Suprapubic skin (tissue), 4 donors: ENCODE data around the gene ROR2. TPM values are rescaled to one million over a fixed set of nuclear protein-coding genes. Genes with fewer than 3 reads are reported as not detected.

ENCODE experiments used
- DNase-seq, 2 donors: peaks; one replicate each; pipeline ENCODE4 v3.0.0-alpha.2; 2019; ENCODE audit warnings: low spot score in 2 of 2
- H3K27ac ChIP-seq: fragments of 200-600 bp; sonication (generic); one replicate; pipeline ENCODE4 v1.5.1; 2019
- H3K27me3 ChIP-seq: fragments of 200-600 bp; sonication (generic); one replicate; pipeline ENCODE4 v1.5.1; 2019
- H3K36me3 ChIP-seq: fragments of 200-600 bp; sonication (generic); one replicate; pipeline ENCODE4 v1.5.1; 2019
- H3K4me1 ChIP-seq: fragments of 200-600 bp; sonication (generic); one replicate; pipeline ENCODE4 v1.5.1; 2019
- H3K4me3 ChIP-seq: fragments of 200-600 bp; sonication (generic); one replicate; pipeline ENCODE4 v1.5.1; 2019; ENCODE audit warnings: mild to moderate bottlenecking
- H3K9me3 ChIP-seq: fragments of 200-600 bp; sonication (generic); one replicate; pipeline ENCODE4 v1.5.1; 2019
- EP300 ChIP-seq: sonication (generic); formaldehyde crosslinking; IDR thresholded peaks from one replicate; pipeline ENCODE4 v1.6.1; 2017; ENCODE audit warnings: antibody characterized with exemption
- POLR2A ChIP-seq, 2 donors: fragments of 450-650 bp; IDR thresholded peaks; one replicate each; pipeline ENCODE4 v1.6.1; 2017; ENCODE audit warnings: antibody characterized with exemption in 2 of 2, mild to moderate bottlenecking in 2 of 2, moderate library complexity in 2 of 2
- POLR2AphosphoS5 ChIP-seq, 3 donors: sonication (generic); formaldehyde crosslinking; IDR thresholded peaks; one replicate each; pipeline ENCODE4 v1.6.1; 2017; ENCODE audit warnings: antibody characterized with exemption in 3 of 3
- WGBS: methylation state at CpG from one replicate; pipeline ENCODE4 v1.1.5; 2018; 5-methylcytosine and 5-hydroxymethylcytosine counted together
- total RNA-seq, 4 donors: library from RNA; depleted of rRNA; stranded (reverse); fragments of >200 nt; gene quantifications; one replicate each; pipeline ENCODE4 v1.1.0, GENCODE V29; 2016
- TF ChIP-seq, protein P1 (sequence below), 2 donors: fragments of 200-600 bp in 1 of 2; fragments of 450-650 bp in 1 of 2; sonication (generic) in 1 of 2; IDR thresholded peaks; one replicate each; pipeline ENCODE4 v1.5.1; 2016 to 2019; ENCODE audit warnings: antibody characterized with exemption in 2 of 2, mild to moderate bottlenecking in 1 of 2, moderate library complexity in 1 of 2

ROR2 gene
- total RNA-seq, 4 donors from 2014 or later, result 3.3 to 7.3 (median 5.0) TPM

DNA sequence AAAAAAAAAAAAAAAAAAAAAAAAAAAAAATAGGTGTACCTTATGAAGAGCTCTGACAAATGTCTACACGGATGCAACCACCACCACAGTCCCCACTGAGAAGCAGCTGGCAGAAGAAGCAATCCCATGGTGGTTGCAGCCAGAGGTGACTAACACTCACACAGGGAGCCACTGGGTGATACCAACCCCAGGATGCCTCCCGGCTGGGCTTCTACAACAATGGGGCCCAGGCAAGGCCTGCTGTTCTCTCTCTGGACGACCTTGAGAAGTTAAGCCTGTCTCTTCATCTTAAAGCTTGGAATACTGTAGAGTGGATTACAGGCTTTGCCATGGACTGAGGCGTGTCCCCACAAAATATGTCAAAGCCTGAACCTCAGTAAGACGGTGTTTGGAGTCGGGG is 104.1 kb downstream of the ROR2 start:
- 92% methylated on average over 6 of the region's 6 CpGs for WGBS
- H3K27me3 ChIP-seq, result no peaks in the 10 kb centered on the region
- no peak for DNase-seq

GRCh38 chr9:91844701-91845291 is 105.2 kb downstream of the ROR2 start:
- 87% methylated on average over 12 of the region's 12 CpGs for WGBS
- no peaks in the 10 kb centered on the region for H3K27me3 ChIP-seq
- TF ChIP-seq, protein P1, sequence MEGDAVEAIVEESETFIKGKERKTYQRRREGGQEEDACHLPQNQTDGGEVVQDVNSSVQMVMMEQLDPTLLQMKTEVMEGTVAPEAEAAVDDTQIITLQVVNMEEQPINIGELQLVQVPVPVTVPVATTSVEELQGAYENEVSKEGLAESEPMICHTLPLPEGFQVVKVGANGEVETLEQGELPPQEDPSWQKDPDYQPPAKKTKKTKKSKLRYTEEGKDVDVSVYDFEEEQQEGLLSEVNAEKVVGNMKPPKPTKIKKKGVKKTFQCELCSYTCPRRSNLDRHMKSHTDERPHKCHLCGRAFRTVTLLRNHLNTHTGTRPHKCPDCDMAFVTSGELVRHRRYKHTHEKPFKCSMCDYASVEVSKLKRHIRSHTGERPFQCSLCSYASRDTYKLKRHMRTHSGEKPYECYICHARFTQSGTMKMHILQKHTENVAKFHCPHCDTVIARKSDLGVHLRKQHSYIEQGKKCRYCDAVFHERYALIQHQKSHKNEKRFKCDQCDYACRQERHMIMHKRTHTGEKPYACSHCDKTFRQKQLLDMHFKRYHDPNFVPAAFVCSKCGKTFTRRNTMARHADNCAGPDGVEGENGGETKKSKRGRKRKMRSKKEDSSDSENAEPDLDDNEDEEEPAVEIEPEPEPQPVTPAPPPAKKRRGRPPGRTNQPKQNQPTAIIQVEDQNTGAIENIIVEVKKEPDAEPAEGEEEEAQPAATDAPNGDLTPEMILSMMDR (IDR thresholded peaks at IDR 0.05), result no peak
- TF ChIP-seq POLR2AphosphoS5 (IDR thresholded peaks at IDR 0.05) (no peak), EP300 (no peak), POLR2A (IDR thresholded peaks at IDR 0.05) (no peak)
- H3K27ac ChIP-seq, result no peak overlapping the region
- DNase-seq, result no peak
- no peaks in the 10 kb centered on the region for H3K9me3 ChIP-seq
- no peaks in the 10 kb centered on the region for H3K36me3 ChIP-seq
- no peak overlapping the region for H3K4me3 ChIP-seq
- H3K4me1 ChIP-seq, result peaks cover 13% of the 10 kb centered on the region

More for the DNA sequence above, 104.1 kb downstream of the ROR2 start:
- H3K27ac ChIP-seq, result no peak overlapping the region
- H3K4me1 ChIP-seq, result peaks cover 13% of the 10 kb centered on the region
- no peak overlapping the region for H3K4me3 ChIP-seq
- H3K36me3 ChIP-seq, result no peaks in the 10 kb centered on the region
- TF ChIP-seq POLR2A (IDR thresholded peaks at IDR 0.05) (no peak), POLR2AphosphoS5 (IDR thresholded peaks at IDR 0.05) (no peak)
- TF ChIP-seq, protein P1 (IDR thresholded peaks at IDR 0.05), result no peak
- no peaks in the 10 kb centered on the region for H3K9me3 ChIP-seq

DNA sequence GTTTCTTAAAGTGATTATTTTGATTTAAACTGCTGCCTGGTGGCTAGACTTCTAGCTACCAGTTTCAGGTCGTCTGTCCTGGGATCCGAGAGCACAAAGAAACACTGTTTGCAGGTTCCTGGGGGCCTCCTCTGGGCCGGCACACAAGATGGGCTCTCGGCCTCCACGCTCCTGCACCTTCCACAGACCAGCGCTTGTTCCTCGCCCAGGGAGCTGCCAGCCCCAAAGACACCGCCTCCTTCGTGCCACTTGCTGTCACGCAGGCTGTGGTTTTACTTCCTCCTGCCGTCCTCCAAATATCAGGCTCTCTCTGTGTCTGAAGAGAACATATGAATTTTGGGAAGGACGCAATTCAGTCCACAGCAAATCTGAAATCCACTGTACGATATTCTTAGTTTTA is 105.8 kb downstream of the ROR2 start:
- no peak overlapping the region for H3K4me3 ChIP-seq

DNA sequence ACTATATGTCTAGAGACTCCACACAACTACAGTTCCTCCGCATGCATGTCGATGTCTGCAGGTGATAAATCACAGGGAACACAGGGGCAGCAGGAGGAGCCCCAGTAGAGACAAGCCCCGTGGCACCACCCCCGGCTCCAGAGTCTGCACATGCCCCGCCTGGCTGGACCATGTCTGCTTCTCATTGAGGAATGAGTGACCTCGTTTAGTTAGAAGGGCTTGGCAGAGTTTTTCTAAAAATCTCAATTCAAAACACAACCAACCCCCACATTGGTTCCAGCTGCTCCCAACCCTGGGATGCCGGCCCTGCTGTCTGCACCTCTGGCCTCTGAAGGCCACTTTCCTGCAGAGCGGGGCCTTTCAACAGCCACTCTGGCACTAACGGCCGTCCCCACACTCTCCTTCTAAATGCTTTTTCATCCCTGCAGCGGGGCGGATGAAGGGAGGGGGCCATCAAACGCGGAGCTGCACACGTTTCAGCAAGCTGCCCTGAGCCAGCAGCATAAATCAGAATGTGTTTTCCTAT is 106.3 kb downstream of the ROR2 start:
- Histone ChIP-seq H3K27me3 (no peaks in the 10 kb centered on the region), H3K4me1 (peaks cover 18% of the 10 kb centered on the region), H3K9me3 (no peaks in the 10 kb centered on the region), H3K4me3 (no peak overlapping the region), H3K27ac (no peak overlapping the region), H3K36me3 (no peaks in the 10 kb centered on the region)
- 33% methylated on average over 15 of the region's 15 CpGs for WGBS
- TF ChIP-seq EP300, result no peak
- TF ChIP-seq POLR2AphosphoS5 (IDR thresholded peaks at IDR 0.05), result no peak
- TF ChIP-seq, protein P1 (IDR thresholded peaks at IDR 0.05), result no peak
- no peak for TF ChIP-seq POLR2A (IDR thresholded peaks at IDR 0.05)
- DNase-seq, result no peak

More for the DNA sequence above, 105.8 kb downstream of the ROR2 start:
- no peaks in the 10 kb centered on the region for H3K27me3 ChIP-seq
- WGBS, result 49% methylated on average over 13 of the region's 13 CpGs
- H3K36me3 ChIP-seq, result no peaks in the 10 kb centered on the region
- no peak for DNase-seq
- H3K4me1 ChIP-seq, result peaks cover 13% of the 10 kb centered on the region
- no peak overlapping the region for H3K27ac ChIP-seq
- no peaks in the 10 kb centered on the region for H3K9me3 ChIP-seq
- no peak for TF ChIP-seq POLR2A (IDR thresholded peaks at IDR 0.05)
- TF ChIP-seq, protein P1 (IDR thresholded peaks at IDR 0.05), result no peak

- no peaks in the 10 kb centered on the region for H3K36me3 ChIP-seq
- no peaks in the 10 kb centered on the region for H3K27me3 ChIP-seq
- peaks cover 21% of the 10 kb centered on the region for H3K4me1 ChIP-seq
- 84% methylated on average over 7 of the region's 7 CpGs for WGBS
- no peaks in the 10 kb centered on the region for H3K9me3 ChIP-seq
- no peak for TF ChIP-seq POLR2A (IDR thresholded peaks at IDR 0.05)
- no peak for TF ChIP-seq EP300
- TF ChIP-seq POLR2AphosphoS5 (IDR thresholded peaks at IDR 0.05), result no peak
- TF ChIP-seq, protein P1 (IDR thresholded peaks at IDR 0.05), result no peak
- no peak for DNase-seq
- H3K4me3 ChIP-seq, result no peak overlapping the region
- no peak overlapping the region for H3K27ac ChIP-seq
These were observed 106.9 kb downstream of the ROR2 start for GRCh38 chr9:91843093-91843492.
